22Rv1 (cell line): ENCODE results near the gene COL16A1.

Source experiments
- H3K27ac ChIP-seq: fragments of 450-650 bp; 2 replicates; pipeline ENCODE4 v1.5.1; 2017
- CTCF ChIP-seq: fragments of 450-650 bp; IDR thresholded peaks from 2 replicates; pipeline ENCODE4 v1.5.1; 2017; ENCODE audit warnings: mild to moderate bottlenecking
- ZFX ChIP-seq: fragments of 450-650 bp; IDR thresholded peaks from 2 replicates; pipeline ENCODE4 v1.6.1; 2017; ENCODE audit warnings: antibody characterized with exemption, borderline replicate concordance

Gene COL16A1

GRCh38 chr1:31617218-31617915 is 86.5 kb downstream of the COL16A1 start, which contains the start of gene HCRTR1:
Gene HCRTR1 (plus strand): TSS chr1:31617689. CDS start chr1:31619193, 1,504 bp downstream.
- TF ChIP-seq CTCF (no peak), ZFX (no peak)
- H3K27ac ChIP-seq, result no peak within 1 kb of the TSS

GRCh38 chr1:31615939-31616338 is 87.9 kb downstream of the COL16A1 start:
- H3K27ac ChIP-seq, result no peak overlapping the region
- TF ChIP-seq CTCF (no peak), ZFX (no peak)

GRCh38 chr1:31615414-31615813 is 88.4 kb downstream of the COL16A1 start:
- TF ChIP-seq ZFX (no peak), CTCF (no peak)
- H3K27ac ChIP-seq, result no peak overlapping the region

GRCh38 chr1:31614414-31615005 is 89.3 kb downstream of the COL16A1 start:
- TF ChIP-seq CTCF (no peak), ZFX (no peak)

GRCh38 chr1:31609514-31610118 is 94.2 kb downstream of the COL16A1 start:
- TF ChIP-seq CTCF (no peak), ZFX (no peak)
- no peak overlapping the region for H3K27ac ChIP-seq

More at GRCh38 chr1:31614414-31615005, 89.3 kb downstream of the COL16A1 start:
- no peak overlapping the region for H3K27ac ChIP-seq

GRCh38 chr1:31607360-31607759 is 96.5 kb downstream of the COL16A1 start:
- TF ChIP-seq ZFX, result no peak
- no peak for TF ChIP-seq CTCF
- H3K27ac ChIP-seq, result no peak overlapping the region
